OCI-LY3 (cell line): ENCODE measurements around the gene SRRM4.

Source experiments
- H2AFZ ChIP-seq: fragments of 200-600, 300-600 bp; shearing (Covaris generic); 2 replicates; pipeline ENCODE4 v1.6.0; 2014; ENCODE audit warnings: antibody characterized with exemption, low read depth, low read length
- H3K27ac ChIP-seq: fragments of 200-600, 300-600 bp; sonication (generic); 2 replicates; pipeline ENCODE4 v1.5.1; 2014; ENCODE audit warnings: mild to moderate bottlenecking, low read length, moderate library complexity, mixed read lengths
- H3K27me3 ChIP-seq: fragments of 200-600, 300-600 bp; sonication (generic); 2 replicates; pipeline ENCODE4 v1.6.1; 2014; ENCODE audit warnings: low read depth, low read length, mixed read lengths
- H3K36me3 ChIP-seq: fragments of 200-600, 300-600 bp; sonication (generic); replicated peaks from 2 replicates; pipeline ENCODE3; 2014; ENCODE audit warnings: low read depth, low read length, mixed read lengths
- H3K4me1 ChIP-seq: fragments of 300-600, 200-600 bp; sonication (generic); 2 replicates; pipeline ENCODE4 v1.6.1; 2014; ENCODE audit warnings: low read length, mixed read lengths
- H3K4me2 ChIP-seq: fragments of 200-600, 300-600 bp; sonication (generic); 2 replicates; pipeline ENCODE4 v1.6.1; 2014; ENCODE audit warnings: low read length, mixed read lengths
- H3K4me3 ChIP-seq: fragments of 300-600, 200-600 bp; sonication (generic); 2 replicates; pipeline ENCODE4 v1.5.1; 2014; ENCODE audit warnings: antibody characterized with exemption, mild to moderate bottlenecking, low read length, moderate library complexity
- H3K79me2 ChIP-seq: fragments of 300-600, 200-600 bp; shearing (Covaris generic); 2 replicates; pipeline ENCODE4 v1.6.1; 2014; ENCODE audit warnings: mild to moderate bottlenecking, low read length, mixed read lengths
- H3K9ac ChIP-seq: fragments of 300-600, 200-600 bp; shearing (Covaris generic); 2 replicates; pipeline ENCODE4 v1.6.0; 2014; ENCODE audit warnings: mild to moderate bottlenecking, low read length, moderate library complexity
- H3K9me3 ChIP-seq: fragments of 200-600, 300-600 bp; shearing (Covaris generic); 2 replicates; pipeline ENCODE4 v1.6.1; 2014; ENCODE audit warnings: low read length, mixed read lengths; ENCODE audit not compliant: insufficient read depth
- H4K20me1 ChIP-seq: fragments of 200-600, 300-600 bp; sonication (generic); 2 replicates; pipeline ENCODE4 v1.6.1; 2016; ENCODE audit warnings: low read length, mixed read lengths; ENCODE audit not compliant: insufficient read depth
- EZH2phosphoT487 ChIP-seq: fragments of 200-600 bp; shearing (Covaris generic); IDR thresholded peaks from 2 replicates; pipeline ENCODE4 v1.6.1; 2018; ENCODE audit warnings: antibody characterized with exemption, mixed run types, low read depth
- TF ChIP-seq, protein P1 (sequence below): fragments of 200-600, 300-600 bp; sonication (generic); IDR thresholded peaks from 2 replicates; pipeline ENCODE4 v1.5.1; 2014; ENCODE audit warnings: antibody characterized with exemption, low read length, low read depth

Gene SRRM4

DNA sequence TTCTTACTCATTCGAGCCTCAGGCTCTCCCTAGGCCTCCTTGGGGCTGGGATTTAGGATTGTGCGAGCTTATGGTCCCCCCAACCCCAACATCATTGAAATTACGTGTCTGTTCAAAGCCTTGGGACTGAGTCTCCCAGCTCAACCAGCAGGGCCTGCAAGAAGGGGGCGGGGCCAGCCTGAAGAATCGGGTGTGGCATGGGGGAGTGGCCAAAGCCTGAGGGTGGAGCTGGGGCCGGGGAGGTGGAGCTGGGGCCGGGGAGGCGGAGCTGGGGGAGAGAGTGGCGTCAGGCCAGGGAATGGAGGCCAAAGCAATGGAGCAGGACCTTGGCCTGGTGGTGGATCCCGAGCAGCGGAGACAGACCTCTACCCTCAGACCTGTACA, 173.1 kb downstream of the SRRM4 start:
- Histone ChIP-seq H3K79me2 (no peaks in the 10 kb centered on the region), H3K4me2 (no peak overlapping the region), H3K9me3 (no peaks in the 10 kb centered on the region), H3K27me3 (no peaks in the 10 kb centered on the region), H3K36me3 (no peaks in the 10 kb centered on the region), H2AFZ (no peak overlapping the region), H3K4me3 (no peak overlapping the region), H3K9ac (no peak overlapping the region), H3K27ac (no peak overlapping the region), H3K4me1 (no peaks in the 10 kb centered on the region), H4K20me1 (no peaks in the 10 kb centered on the region)
- TF ChIP-seq EZH2phosphoT487, result no peak
- TF ChIP-seq, protein P1, sequence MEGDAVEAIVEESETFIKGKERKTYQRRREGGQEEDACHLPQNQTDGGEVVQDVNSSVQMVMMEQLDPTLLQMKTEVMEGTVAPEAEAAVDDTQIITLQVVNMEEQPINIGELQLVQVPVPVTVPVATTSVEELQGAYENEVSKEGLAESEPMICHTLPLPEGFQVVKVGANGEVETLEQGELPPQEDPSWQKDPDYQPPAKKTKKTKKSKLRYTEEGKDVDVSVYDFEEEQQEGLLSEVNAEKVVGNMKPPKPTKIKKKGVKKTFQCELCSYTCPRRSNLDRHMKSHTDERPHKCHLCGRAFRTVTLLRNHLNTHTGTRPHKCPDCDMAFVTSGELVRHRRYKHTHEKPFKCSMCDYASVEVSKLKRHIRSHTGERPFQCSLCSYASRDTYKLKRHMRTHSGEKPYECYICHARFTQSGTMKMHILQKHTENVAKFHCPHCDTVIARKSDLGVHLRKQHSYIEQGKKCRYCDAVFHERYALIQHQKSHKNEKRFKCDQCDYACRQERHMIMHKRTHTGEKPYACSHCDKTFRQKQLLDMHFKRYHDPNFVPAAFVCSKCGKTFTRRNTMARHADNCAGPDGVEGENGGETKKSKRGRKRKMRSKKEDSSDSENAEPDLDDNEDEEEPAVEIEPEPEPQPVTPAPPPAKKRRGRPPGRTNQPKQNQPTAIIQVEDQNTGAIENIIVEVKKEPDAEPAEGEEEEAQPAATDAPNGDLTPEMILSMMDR, result no peak

DNA sequence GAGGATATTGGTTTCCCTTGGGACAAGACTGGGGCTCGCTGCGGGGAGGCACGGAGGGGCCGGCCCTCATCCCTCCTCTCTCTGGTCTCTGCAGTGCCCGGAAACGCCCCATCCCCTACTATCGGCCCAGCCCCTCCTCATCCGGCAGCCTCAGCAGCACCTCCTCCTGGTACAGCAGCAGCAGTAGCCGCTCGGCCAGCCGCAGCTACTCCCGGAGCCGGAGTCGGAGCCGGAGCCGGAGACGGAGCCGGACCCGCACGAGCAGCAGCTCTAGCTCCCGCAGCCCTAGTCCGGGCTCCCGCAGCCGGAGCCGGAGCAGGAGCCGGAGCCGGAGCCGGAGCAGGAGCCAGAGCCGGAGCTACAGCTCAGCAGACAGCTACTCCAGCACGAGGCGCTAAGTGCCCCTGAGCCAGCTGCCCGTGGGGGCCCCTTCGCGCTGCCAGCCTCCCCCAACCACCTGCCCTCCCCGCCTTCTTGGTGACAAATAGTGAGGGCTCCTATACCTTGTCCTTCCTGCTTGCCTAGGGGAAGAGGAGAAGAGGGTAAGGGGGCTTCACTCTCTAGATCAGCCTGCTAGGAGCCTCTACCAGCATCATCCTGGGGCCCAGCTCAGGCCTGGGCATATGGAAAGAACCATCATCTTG, 175.2 kb downstream of the SRRM4 start:
- Histone ChIP-seq H3K27me3 (peaks cover 4% of the 10 kb centered on the region; the same call in 1 of the 2 replicates), H2AFZ (no peak overlapping the region), H3K4me3 (no peak overlapping the region), H3K27ac (no peak overlapping the region), H3K79me2 (no peaks in the 10 kb centered on the region), H3K4me2 (no peak overlapping the region), H3K36me3 (no peaks in the 10 kb centered on the region), H3K9me3 (no peaks in the 10 kb centered on the region), H3K9ac (no peak overlapping the region), H3K4me1 (no peaks in the 10 kb centered on the region), H4K20me1 (no peaks in the 10 kb centered on the region)
- TF ChIP-seq, protein P1, result no peak
- TF ChIP-seq EZH2phosphoT487, result no peak

GRCh38 chr12:119157528-119157927, 176.2 kb downstream of the SRRM4 start:
- no peak overlapping the region for H3K9ac ChIP-seq
- no peaks in the 10 kb centered on the region for H3K9me3 ChIP-seq
- H3K4me2 ChIP-seq, result no peak overlapping the region
- H3K27ac ChIP-seq, result no peak overlapping the region
- no peak overlapping the region for H3K4me3 ChIP-seq
- no peak overlapping the region for H2AFZ ChIP-seq
- TF ChIP-seq, protein P1, result no peak
- no peak for TF ChIP-seq EZH2phosphoT487
- no peaks in the 10 kb centered on the region for H3K4me1 ChIP-seq
- no peaks in the 10 kb centered on the region for H3K79me2 ChIP-seq
- H3K36me3 ChIP-seq, result no peaks in the 10 kb centered on the region
- H3K27me3 ChIP-seq, result peaks cover 4% of the 10 kb centered on the region; the same call in 1 of the 2 replicates
- H4K20me1 ChIP-seq, result no peaks in the 10 kb centered on the region

DNA sequence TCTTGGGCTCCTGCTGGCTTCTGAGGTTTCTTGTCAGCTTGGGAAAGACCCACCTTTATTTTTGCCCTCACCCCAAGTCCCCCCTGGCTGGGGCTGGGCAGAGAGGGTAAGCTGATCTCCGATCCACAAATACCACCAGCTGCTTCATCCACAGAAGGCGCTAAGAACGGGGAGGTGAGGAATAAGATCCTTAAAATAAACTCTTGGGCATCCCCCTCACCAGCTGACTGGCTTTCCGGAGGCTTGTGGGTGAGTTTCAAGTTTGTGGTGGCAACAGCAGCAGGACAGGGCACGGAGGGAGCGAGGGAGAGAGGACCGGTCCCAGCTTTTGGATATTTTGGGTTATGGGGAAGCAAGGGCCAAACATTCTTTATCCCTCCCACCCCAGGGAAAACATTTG, 176.6 kb downstream of the SRRM4 start:
- no peaks in the 10 kb centered on the region for H3K36me3 ChIP-seq
- H4K20me1 ChIP-seq, result no peaks in the 10 kb centered on the region
- H3K9me3 ChIP-seq, result no peaks in the 10 kb centered on the region
- H3K79me2 ChIP-seq, result no peaks in the 10 kb centered on the region
- H3K27me3 ChIP-seq, result peaks cover 4% of the 10 kb centered on the region; the same call in 1 of the 2 replicates
- no peak overlapping the region for H3K4me3 ChIP-seq
- no peak overlapping the region for H3K4me2 ChIP-seq
- TF ChIP-seq EZH2phosphoT487, result no peak
- TF ChIP-seq, protein P1, result no peak
- no peak overlapping the region for H3K9ac ChIP-seq
- no peak overlapping the region for H3K27ac ChIP-seq
- no peaks in the 10 kb centered on the region for H3K4me1 ChIP-seq
- H2AFZ ChIP-seq, result no peak overlapping the region
